Measurements from ENCODE around the gene SEMA3B.
A peak's percentile ranks its signal among the peaks of the same experiment; 100 is the strongest.
"Not testable (repeated sequence)": the region's sequence is repeated elsewhere in the genome, so short reads cannot be mapped to it uniquely, and the experiment has no call there.

Gene SEMA3B

GRCh38 chr3:50258029-50258680 is 10.8 kb upstream of the SEMA3B start:
- no peak for TF ChIP-seq CTCF (IDR thresholded peaks at IDR 0.05; ENCODE audit: low read length, missing control alignments)
- no peak overlapping the region for H3K4me3 ChIP-seq (replicated peaks; ENCODE audit: low read depth, low read length)
- DNase-seq (ENCODE audit: low read depth), result no peak

GRCh38 chr3:50258979-50259378 is 10.0 kb upstream of the SEMA3B start:
- TF ChIP-seq CTCF (IDR thresholded peaks at IDR 0.05; ENCODE audit: low read length, missing control alignments), result no peak
- no peak for DNase-seq (ENCODE audit: low read depth)
- H3K4me3 ChIP-seq (replicated peaks; ENCODE audit: low read depth, low read length), result no peak overlapping the region

- no peak for TF ChIP-seq CTCF (IDR thresholded peaks at IDR 0.05; ENCODE audit: low read length, missing control alignments)
- H3K4me3 ChIP-seq (replicated peaks; ENCODE audit: low read depth, low read length), result no peak overlapping the region
- DNase-seq (ENCODE audit: low read depth), result no peak
These were observed 9.4 kb upstream of the SEMA3B start for GRCh38 chr3:50259432-50260026.

DNA sequence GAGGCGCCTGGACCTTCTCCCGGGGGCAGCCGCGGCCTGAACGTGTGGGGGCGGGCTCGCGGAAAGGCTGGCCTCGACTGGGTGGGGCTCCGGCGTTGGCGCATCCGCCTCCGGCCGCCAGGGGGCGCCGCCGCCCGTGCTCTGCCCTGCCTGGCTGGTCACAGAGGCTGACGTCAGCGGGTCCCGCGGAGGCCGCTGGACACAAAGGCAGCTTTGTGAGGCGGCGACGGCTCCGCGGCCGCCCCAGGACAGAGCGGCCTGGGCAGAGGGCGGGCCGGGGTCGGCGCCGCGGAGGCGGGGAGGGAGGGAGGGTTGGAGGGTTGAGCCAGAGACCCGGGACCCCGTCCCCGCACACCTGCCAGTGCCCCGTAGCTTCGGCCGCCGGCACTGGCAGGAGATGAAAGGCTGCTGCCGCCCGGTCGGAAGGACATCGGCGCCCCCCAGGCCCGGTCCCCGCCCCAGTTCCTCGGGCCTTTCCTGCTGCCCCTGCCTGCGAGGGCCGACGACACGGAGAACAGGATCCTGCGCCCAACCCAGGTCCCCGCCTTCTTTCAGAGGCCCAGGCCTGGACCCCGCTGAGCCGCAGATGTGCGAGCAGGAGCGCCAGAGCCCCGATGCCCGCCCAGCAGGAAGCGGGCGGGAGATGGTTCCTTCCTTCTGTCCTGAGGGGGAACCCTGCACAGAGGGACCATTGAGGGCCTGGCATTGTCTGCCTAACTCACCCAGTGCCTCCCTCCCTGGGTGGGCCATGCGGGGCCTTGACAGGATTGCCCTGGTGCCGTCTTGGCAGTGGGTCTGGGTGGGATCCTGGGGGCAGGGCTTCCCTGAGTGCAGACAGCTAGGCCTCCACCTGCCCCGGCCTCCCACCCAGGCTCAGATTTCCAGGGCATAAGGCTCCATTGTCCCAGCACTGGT is 8.7 kb upstream of the SEMA3B start:
- peak; percentile 51 for TF ChIP-seq CTCF (IDR thresholded peaks at IDR 0.05; ENCODE audit: low read length, missing control alignments)
- DNase-seq (ENCODE audit: low read depth), result peak; percentile 91
- peak overlapping the region; percentile 55 for H3K4me3 ChIP-seq (replicated peaks; ENCODE audit: low read depth, low read length)

- TF ChIP-seq CTCF (IDR thresholded peaks at IDR 0.05; ENCODE audit: low read length, missing control alignments), result no peak
- H3K4me3 ChIP-seq (replicated peaks; ENCODE audit: low read depth, low read length), result peak overlapping the region; percentile 55
- DNase-seq (ENCODE audit: low read depth), result no peak
These were observed 8.0 kb upstream of the SEMA3B start for GRCh38 chr3:50260942-50261441.

GRCh38 chr3:50261505-50261904 is 7.4 kb upstream of the SEMA3B start:
- no peak for TF ChIP-seq CTCF (IDR thresholded peaks at IDR 0.05; ENCODE audit: low read length, missing control alignments)
- H3K4me3 ChIP-seq (replicated peaks; ENCODE audit: low read depth, low read length), result no peak overlapping the region
- no peak for DNase-seq (ENCODE audit: low read depth)

- not testable (repeated sequence) for DNase-seq (ENCODE audit: low read depth); H3K4me3 ChIP-seq (replicated peaks; ENCODE audit: low read depth, low read length)
These were observed 6.7 kb upstream of the SEMA3B start for GRCh38 chr3:50262200-50262599.
